ENCODE data around the gene IFNW1. TPM values are rescaled to one million over a fixed set of nuclear protein-coding genes. Genes with fewer than 3 reads are reported as not detected.
A peak's percentile ranks its signal among the peaks of the same experiment; 100 is the strongest.

The IFNW1 gene
- total and polyA plus RNA-seq, 10 of the 15 experiments (the other 5 are each of a cell fraction or from before 2014, with no cell fraction given) = 0.06 to 0.11 (median 0.09) TPM; not detected in 7

DNA sequence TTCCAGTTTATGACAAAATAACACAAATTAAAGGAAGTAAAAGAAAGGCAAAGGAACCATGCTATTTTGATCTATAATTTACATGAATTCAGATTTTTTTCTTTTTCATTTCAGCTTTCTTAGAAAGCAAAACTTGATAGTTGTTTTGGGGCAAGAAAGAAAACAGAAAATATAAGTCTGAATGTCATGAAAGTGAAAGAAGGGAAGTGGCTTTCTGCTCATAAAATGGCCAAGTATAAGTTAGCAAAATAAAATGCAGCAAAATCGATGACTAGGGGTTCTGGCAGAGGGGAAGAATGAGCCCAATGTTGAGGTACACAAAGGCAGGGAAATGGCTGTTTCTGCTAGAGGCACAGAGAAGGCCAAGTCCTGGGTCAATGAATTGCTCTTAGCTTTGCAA lies 3.0 kb upstream of the IFNW1 start:
- BruUV-seq (replicated peaks) = no TSS peak
- no peak overlapping the region for H3K9ac ChIP-seq (ENCODE audit: control insufficient read depth, insufficient read depth, low read length)
- no peaks in the 10 kb centered on the region for H3K27me3 ChIP-seq (replicated peaks in 1 of 2; ENCODE audit: control insufficient read depth in 2 of 2, insufficient read depth in 2 of 2, low read length in 1 of 2)
- peaks cover 22% of the 10 kb centered on the region for H3K4me1 ChIP-seq (ENCODE audit: control insufficient read depth, insufficient read depth, low read length)
- RAD21 ChIA-PET (ENCODE audit: unreplicated experiment) = no interaction called here
- H3K79me2 ChIP-seq (ENCODE audit: control insufficient read depth, insufficient read depth, low read length) = no peaks in the 10 kb centered on the region
- POLR2A ChIA-PET = no interaction called here
- ATAC-seq (peak; percentile 81), FAIRE-seq (peak; percentile 56), DNase-seq (ENCODE audit: low read depth, low spot score) (peak; percentile 30)
- H3K4me2 ChIP-seq (ENCODE audit: control insufficient read depth, insufficient read depth) = peak overlapping the region; percentile 21; the same call in 1 of the 2 replicates
- intact Hi-C loops (cut with micrococcal nuclease; ENCODE audit: unreplicated experiment) = no loop called here
- no peak overlapping the region for H3K4me3 ChIP-seq
- 7% methylated on average over 1 of the region's 1 CpG for WGBS (ENCODE audit: insufficient coverage, insufficient replicate concordance, low lambda C conversion rate, missing lambda C conversion rate)
- peak overlapping the region; percentile 45 for H3K27ac ChIP-seq (ENCODE audit: control insufficient read depth, insufficient read depth)
- SMC1A ChIA-PET (ENCODE audit: uncharacterized antibody, unreplicated experiment) = interaction anchor here (1.0 kb wide), 1 partner anchor 9 kb away, joined by 4 read pairs; no protein-coding TSS in a partner anchor
- H4K20me1 ChIP-seq (ENCODE audit: control insufficient read depth, insufficient read depth) = no peaks in the 10 kb centered on the region
- in situ Hi-C loops (cut with MboI) = no loop called here
- H3K36me3 ChIP-seq (ENCODE audit: control insufficient read depth in 2 of 2, insufficient read depth in 2 of 2, low read length in 1 of 2) = no peaks in the 10 kb centered on the region
- H2AFZ ChIP-seq (ENCODE audit: control insufficient read depth, low read depth, low read length) = peak overlapping the region; percentile 89
- no peak for TF ChIP-seq ZNF24 (IDR thresholded peaks at IDR 0.05)
- peak; percentile 37; the same call in 1 of the 2 replicates for TF ChIP-seq YY1 (IDR thresholded peaks at IDR 0.05; ENCODE audit: low read depth, low read length)
- TF ChIP-seq FOS (IDR thresholded peaks at IDR 0.05; ENCODE audit: borderline replicate concordance, extremely low read depth, insufficient read length) = no peak
- TF ChIP-seq SPI1 (IDR thresholded peaks at IDR 0.05; ENCODE audit: borderline replicate concordance, insufficient read depth, low read depth, low read length) = peak; percentile 84
- TF ChIP-seq, protein P1, sequence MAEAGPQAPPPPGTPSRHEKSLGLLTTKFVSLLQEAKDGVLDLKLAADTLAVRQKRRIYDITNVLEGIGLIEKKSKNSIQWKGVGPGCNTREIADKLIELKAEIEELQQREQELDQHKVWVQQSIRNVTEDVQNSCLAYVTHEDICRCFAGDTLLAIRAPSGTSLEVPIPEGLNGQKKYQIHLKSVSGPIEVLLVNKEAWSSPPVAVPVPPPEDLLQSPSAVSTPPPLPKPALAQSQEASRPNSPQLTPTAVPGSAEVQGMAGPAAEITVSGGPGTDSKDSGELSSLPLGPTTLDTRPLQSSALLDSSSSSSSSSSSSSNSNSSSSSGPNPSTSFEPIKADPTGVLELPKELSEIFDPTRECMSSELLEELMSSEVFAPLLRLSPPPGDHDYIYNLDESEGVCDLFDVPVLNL (IDR thresholded peaks at IDR 0.05; ENCODE audit: low read depth, low read length) = no peak
- TF ChIP-seq MEF2B (IDR thresholded peaks at IDR 0.05; ENCODE audit: partially characterized antibody, poor library complexity, severe bottlenecking) = no peak
- TF ChIP-seq SUZ12 (IDR thresholded peaks at IDR 0.05; ENCODE audit: unreplicated experiment) = no peak
- H3K9me3 ChIP-seq (replicated peaks; ENCODE audit: control insufficient read depth, insufficient read depth, low read length) = peaks cover 3% of the 10 kb centered on the region
- CTCF ChIA-PET = interaction anchor here (1.0 kb wide), 2 partner anchors 9 to 39 kb away, joined by 3 to 5 read pairs; no protein-coding TSS in a partner anchor

All from GM12878 (cell line).